ENCODE results near the gene WIF1. TPM values are rescaled to one million over a fixed set of nuclear protein-coding genes. Genes with fewer than 3 reads are reported as not detected.

The WIF1 gene
- total and polyA plus RNA-seq, 10 of the 15 experiments (the other 5 are each of a cell fraction or from before 2014, with no cell fraction given) = 0.04 to 0.05 (median 0.05) TPM; not detected in 7

DNA sequence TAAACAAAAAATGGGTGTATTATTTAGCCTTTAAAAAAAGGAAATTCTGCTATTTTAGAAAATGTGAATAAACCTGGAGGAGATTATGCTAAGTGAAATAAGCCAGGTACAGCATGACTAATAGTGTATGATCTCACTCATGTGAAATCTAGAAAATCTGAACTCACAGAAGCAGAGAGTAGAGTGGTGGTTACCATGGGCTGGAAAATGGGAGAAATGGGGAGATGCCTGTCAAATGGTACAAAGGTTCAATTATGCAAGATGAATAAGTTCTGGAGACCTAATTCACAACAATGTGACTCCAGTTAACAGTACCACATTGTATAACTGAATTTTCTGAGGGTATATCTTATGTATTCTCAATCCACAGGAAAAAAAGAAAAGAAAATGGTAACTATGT, 30.9 kb upstream of the WIF1 start:
- TF ChIP-seq ZNF622 (IDR thresholded peaks at IDR 0.05) = no peak
- no peak for TF ChIP-seq BHLHE40 (IDR thresholded peaks at IDR 0.05; ENCODE audit: borderline replicate concordance in 1 of 2, low read depth in 2 of 2, low read length in 1 of 2)
- TF ChIP-seq NBN (IDR thresholded peaks at IDR 0.05) = no peak
- no peak for TF ChIP-seq IRF4 (IDR thresholded peaks at IDR 0.05; ENCODE audit: low read depth, low read length)
- TF ChIP-seq SIX5 (IDR thresholded peaks at IDR 0.05; ENCODE audit: low read depth, low read length, severe bottlenecking) = no peak
- no peak for TF ChIP-seq EZH2 (IDR thresholded peaks at IDR 0.05; ENCODE audit: borderline replicate concordance, control insufficient read depth, low read depth, low read length)
- no peak for TF ChIP-seq TBL1XR1 (IDR thresholded peaks at IDR 0.05; ENCODE audit: low read depth, low read length)
- no peak for TF ChIP-seq HCFC1 (IDR thresholded peaks at IDR 0.05; ENCODE audit: low read length)
- TF ChIP-seq, protein P1, sequence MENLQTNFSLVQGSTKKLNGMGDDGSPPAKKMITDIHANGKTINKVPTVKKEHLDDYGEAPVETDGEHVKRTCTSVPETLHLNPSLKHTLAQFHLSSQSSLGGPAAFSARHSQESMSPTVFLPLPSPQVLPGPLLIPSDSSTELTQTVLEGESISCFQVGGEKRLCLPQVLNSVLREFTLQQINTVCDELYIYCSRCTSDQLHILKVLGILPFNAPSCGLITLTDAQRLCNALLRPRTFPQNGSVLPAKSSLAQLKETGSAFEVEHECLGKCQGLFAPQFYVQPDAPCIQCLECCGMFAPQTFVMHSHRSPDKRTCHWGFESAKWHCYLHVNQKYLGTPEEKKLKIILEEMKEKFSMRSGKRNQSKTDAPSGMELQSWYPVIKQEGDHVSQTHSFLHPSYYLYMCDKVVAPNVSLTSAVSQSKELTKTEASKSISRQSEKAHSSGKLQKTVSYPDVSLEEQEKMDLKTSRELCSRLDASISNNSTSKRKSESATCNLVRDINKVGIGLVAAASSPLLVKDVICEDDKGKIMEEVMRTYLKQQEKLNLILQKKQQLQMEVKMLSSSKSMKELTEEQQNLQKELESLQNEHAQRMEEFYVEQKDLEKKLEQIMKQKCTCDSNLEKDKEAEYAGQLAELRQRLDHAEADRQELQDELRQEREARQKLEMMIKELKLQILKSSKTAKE (IDR thresholded peaks at IDR 0.05; ENCODE audit: low read depth, poor library complexity, severe bottlenecking) = no peak
- TF ChIP-seq ZNF24 (IDR thresholded peaks at IDR 0.05) = no peak
- ATAC-seq (no peak), FAIRE-seq (no peak), DNase-seq (ENCODE audit: low read depth, low spot score) (no peak)
- RAD21 ChIA-PET (ENCODE audit: unreplicated experiment) = no interaction called here
- Histone ChIP-seq H4K20me1 (ENCODE audit: control insufficient read depth, insufficient read depth) (no peaks in the 10 kb centered on the region), H3K4me3 (no peak overlapping the region), H3K27ac (ENCODE audit: control insufficient read depth, insufficient read depth) (no peak overlapping the region), H3K4me2 (ENCODE audit: control insufficient read depth, insufficient read depth) (no peak overlapping the region), H3K9ac (ENCODE audit: control insufficient read depth, insufficient read depth, low read length) (no peak overlapping the region), H2AFZ (ENCODE audit: control insufficient read depth, low read depth, low read length) (no peak overlapping the region), H3K4me1 (ENCODE audit: control insufficient read depth, insufficient read depth, low read length) (peaks cover 15% of the 10 kb centered on the region), H3K36me3 (ENCODE audit: control insufficient read depth in 2 of 2, insufficient read depth in 2 of 2, low read length in 1 of 2) (no peaks in the 10 kb centered on the region), H3K27me3 (replicated peaks in 1 of 2; ENCODE audit: control insufficient read depth in 2 of 2, insufficient read depth in 2 of 2, low read length in 1 of 2) (no peaks in the 10 kb centered on the region), H3K79me2 (ENCODE audit: control insufficient read depth, insufficient read depth, low read length) (no peaks in the 10 kb centered on the region), H3K9me3 (replicated peaks; ENCODE audit: control insufficient read depth, insufficient read depth, low read length) (no peaks in the 10 kb centered on the region; the same call in 2 of the 3 replicates)
- POLR2A ChIA-PET = no interaction called here
- CTCF ChIA-PET = no interaction called here
- BruUV-seq (replicated peaks) = no TSS peak
- intact Hi-C loops (cut with micrococcal nuclease; ENCODE audit: unreplicated experiment) (no loop called here), in situ Hi-C loops (cut with MboI) (no loop called here)
- SMC1A ChIA-PET (ENCODE audit: uncharacterized antibody, unreplicated experiment) = no interaction called here
